ENCODE measurements around the gene TP53BP2. TPM values are rescaled to one million over a fixed set of nuclear protein-coding genes. Genes with fewer than 3 reads are reported as not detected.

Gene TP53BP2
- total RNA-seq, 4 donors from 2014 or later: 25.6 to 66.7 (median 50.8) TPM

DNA sequence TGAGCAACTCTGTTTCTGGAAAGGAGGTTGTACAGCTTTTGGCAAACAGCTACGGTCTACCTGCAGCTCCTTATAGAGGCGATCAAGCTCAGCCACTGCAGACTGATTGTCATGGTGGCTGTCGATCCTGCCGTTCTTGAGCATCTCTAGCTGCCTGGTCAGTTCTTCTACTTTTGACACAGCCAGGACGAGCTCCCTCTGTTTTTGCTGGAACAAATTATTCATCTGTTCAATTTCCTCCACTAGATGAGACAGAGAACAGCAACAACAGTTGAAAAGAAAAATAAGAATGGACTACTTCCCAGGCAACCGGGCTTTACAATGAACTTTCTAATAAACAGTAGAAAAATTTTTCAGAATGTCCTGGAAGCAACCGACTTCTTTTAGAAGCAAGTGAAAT, 42.5 kb downstream of the TP53BP2 start:
- H3K27ac ChIP-seq: no peak overlapping the region
- H3K36me3 ChIP-seq: no peaks in the 10 kb centered on the region
- H3K4me1 ChIP-seq: no peaks in the 10 kb centered on the region
- H3K4me3 ChIP-seq: no peak overlapping the region
- TF ChIP-seq CTCF (IDR thresholded peaks at IDR 0.05) (no peak), POLR2A (IDR thresholded peaks at IDR 0.05) (no peak)
- no peak for DNase-seq
- no peaks in the 10 kb centered on the region for H3K9me3 ChIP-seq
- H3K27me3 ChIP-seq: no peaks in the 10 kb centered on the region
- intact Hi-C loops (cut with DNase I; ENCODE audit: low total_unique reads): no loop called here

GRCh38 chr1:223802602-223803001, 43.1 kb downstream of the TP53BP2 start:
- no peak overlapping the region for H3K4me3 ChIP-seq
- intact Hi-C loops (cut with DNase I; ENCODE audit: low total_unique reads): no loop called here
- no peak overlapping the region for H3K27ac ChIP-seq
- no peaks in the 10 kb centered on the region for H3K9me3 ChIP-seq
- no peak for DNase-seq
- no peaks in the 10 kb centered on the region for H3K36me3 ChIP-seq
- H3K27me3 ChIP-seq: no peaks in the 10 kb centered on the region
- no peaks in the 10 kb centered on the region for H3K4me1 ChIP-seq
- no peak for TF ChIP-seq CTCF (IDR thresholded peaks at IDR 0.05)
- TF ChIP-seq POLR2A (IDR thresholded peaks at IDR 0.05): no peak

DNA sequence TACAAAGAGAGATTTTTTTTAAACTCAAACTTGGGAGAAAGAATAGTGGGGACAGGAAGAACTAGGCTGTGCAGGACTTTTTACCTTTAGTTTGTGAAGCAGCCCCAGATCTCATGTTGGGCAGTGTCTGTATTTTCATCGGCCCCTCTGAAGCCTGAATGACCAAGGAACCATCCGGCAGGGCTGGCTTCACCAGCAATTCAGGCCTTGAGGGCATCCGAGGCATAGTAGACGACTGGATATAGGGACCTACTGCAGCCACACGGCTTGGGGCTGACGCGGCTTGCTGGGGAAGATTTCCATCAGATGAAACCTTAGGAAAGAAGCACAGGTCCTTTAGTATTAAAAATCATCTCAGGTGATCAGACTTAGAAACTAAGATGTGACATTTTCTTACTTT, 43.7 kb downstream of the TP53BP2 start:
- no peaks in the 10 kb centered on the region for H3K27me3 ChIP-seq
- no peaks in the 10 kb centered on the region for H3K9me3 ChIP-seq
- no peaks in the 10 kb centered on the region for H3K36me3 ChIP-seq
- intact Hi-C loops (cut with DNase I; ENCODE audit: low total_unique reads): no loop called here
- TF ChIP-seq CTCF (IDR thresholded peaks at IDR 0.05) (no peak), POLR2A (IDR thresholded peaks at IDR 0.05) (no peak)
- H3K4me1 ChIP-seq: no peaks in the 10 kb centered on the region
- H3K27ac ChIP-seq: no peak overlapping the region
- H3K4me3 ChIP-seq: no peak overlapping the region
- no peak for DNase-seq

GRCh38 chr1:223796210-223796609, 49.5 kb downstream of the TP53BP2 start:
- no peak for TF ChIP-seq POLR2A (IDR thresholded peaks at IDR 0.05)
- no peak for TF ChIP-seq CTCF (IDR thresholded peaks at IDR 0.05)

GRCh38 chr1:223794136-223794880, 51.4 kb downstream of the TP53BP2 start:
- H3K27ac ChIP-seq: no peak overlapping the region
- no peaks in the 10 kb centered on the region for H3K9me3 ChIP-seq
- no peaks in the 10 kb centered on the region for H3K4me1 ChIP-seq
- H3K27me3 ChIP-seq: no peaks in the 10 kb centered on the region
- TF ChIP-seq POLR2A (IDR thresholded peaks at IDR 0.05): no peak
- TF ChIP-seq CTCF (IDR thresholded peaks at IDR 0.05): no peak
- intact Hi-C loops (cut with DNase I; ENCODE audit: low total_unique reads): no loop called here
- no peak overlapping the region for H3K4me3 ChIP-seq
- no peak for DNase-seq
- H3K36me3 ChIP-seq: no peaks in the 10 kb centered on the region

More at GRCh38 chr1:223796210-223796609, 49.5 kb downstream of the TP53BP2 start:
- intact Hi-C loops (cut with DNase I; ENCODE audit: low total_unique reads): no loop called here
- Histone ChIP-seq H3K27me3 (no peaks in the 10 kb centered on the region), H3K4me3 (no peak overlapping the region), H3K27ac (no peak overlapping the region), H3K9me3 (no peaks in the 10 kb centered on the region), H3K36me3 (no peaks in the 10 kb centered on the region), H3K4me1 (no peaks in the 10 kb centered on the region)
- no peak for DNase-seq

All from uterus (tissue), 4 donors.